ENCODE measurements around the gene NENF.

Gene NENF

DNA sequence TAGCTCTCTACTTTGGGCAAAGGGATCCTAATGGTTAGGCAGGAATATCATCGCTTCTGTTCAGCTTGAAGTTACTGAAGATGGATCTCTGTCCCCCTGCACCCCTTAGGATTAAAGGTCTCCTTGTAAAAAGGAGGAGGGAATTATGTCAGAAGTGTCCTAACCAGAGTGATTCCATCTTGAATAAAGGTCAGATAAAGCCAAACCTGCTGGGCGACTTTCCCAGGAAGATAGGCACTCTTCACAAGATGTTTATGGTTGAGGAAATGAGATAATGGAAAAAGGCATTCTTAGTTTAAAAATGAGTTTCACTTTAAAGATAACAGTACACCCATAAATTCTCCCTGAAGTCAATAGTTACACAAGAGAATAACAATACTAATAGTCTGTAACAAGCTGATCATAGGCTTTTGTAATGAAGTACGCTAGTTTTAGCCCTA, 1.7 kb upstream of the NENF start:
- in situ Hi-C loops (cut with HindIII; ENCODE audit: low sequenced_read_pairs) = no loop called here

DNA sequence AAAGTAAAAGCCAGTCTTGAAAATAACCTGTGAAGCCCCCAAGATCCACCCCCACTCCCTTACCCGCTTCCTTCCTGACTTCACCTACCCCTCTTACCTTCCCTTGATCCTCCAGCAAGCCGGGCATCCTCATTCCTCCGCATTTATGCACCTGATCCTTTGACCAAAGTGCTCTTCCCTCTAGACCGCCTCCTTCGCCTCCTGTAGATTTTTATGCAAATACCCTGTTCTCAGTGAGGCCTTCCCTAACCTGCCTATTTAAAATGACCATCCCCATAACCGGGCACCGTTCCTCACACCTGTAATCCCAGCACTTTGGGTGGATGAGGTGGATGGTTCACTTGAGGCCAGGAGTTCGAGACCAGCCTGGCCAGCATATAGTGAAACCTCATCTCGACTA, 1.1 kb upstream of the NENF start:
- in situ Hi-C loops (cut with HindIII; ENCODE audit: low sequenced_read_pairs) = no loop called here

DNA sequence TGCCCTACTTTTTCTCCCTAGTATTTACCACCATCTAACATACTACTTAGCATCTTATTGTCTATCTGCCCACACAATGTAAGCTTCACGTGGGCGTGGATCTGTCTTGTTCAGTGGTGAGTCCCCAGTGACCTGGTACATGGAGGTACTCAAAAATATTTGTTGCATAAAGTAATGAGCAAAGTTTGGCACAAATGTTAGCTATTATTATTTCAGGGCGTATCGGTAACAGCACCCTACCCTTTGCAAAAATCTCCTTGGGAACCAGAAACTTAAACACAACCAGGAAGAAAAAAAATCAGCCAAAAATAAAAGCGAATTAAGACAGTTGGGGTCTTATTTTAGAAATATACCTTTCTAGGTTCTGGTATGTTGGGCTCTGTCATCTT, 454 bp upstream of the NENF start:
- in situ Hi-C loops (cut with HindIII; ENCODE audit: low sequenced_read_pairs) = no loop called here

DNA sequence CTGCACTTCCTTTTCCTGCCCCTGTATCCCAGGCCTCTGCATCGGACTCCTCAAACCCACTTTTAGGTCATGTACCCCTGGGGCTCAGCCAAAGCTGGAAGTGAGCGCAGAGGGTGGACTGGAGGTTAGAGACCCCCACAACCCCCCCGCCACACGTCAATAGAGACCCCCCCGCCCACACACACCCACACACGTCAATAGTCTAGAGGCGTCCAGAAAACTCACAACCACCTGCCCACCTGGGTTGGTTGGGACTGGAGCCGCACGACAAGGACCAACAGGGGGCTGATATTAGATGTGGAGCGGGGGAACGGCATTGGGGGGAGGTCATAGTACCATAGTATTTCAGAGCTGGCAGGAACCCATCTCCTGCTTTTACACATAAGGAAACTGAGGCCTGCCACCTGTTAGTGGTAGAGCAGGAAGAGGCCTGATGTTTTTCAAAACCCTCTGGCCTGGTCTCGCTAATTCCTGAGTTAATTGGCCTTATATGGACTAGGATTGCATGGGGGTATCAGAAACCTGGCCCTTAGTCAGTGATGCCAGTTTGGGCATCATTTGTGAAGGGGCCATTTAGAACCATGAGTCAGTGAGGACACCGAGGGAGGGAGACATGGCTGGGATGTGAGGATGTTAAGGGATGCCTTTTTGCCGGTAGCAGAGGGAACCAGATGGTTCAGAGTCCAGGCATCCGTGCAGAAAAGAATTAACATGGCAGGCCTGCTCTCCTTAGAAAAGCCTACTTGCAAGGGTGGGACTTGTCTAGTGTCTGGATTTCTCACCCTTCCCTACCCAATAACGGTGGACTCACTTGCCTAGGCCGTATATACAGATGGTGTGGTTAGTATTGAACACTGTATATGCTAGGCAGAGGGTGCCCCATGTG, 1.1 kb downstream of the NENF start:
- in situ Hi-C loops (cut with HindIII; ENCODE audit: low sequenced_read_pairs) = no loop called here

DNA sequence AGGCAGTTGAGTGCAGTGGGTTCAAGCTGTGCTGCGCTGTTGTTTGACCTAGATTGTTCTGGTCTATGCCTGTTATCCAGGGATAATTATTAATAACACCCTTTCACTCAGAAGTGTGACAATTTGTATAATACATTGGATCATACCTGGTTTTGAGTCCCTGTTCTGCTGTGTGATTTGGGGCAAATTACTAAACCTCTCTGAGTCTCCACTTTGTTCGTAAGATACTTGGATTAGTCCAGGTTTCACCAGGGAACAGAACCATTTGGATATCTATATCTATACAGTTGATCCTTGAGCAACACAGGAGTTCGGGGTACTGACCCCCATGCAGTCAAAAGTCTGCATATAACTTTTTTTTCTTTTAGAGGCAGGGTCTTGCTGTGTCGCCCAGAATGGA, 2.3 kb downstream of the NENF start:
- in situ Hi-C loops (cut with HindIII; ENCODE audit: low sequenced_read_pairs) = no loop called here

DNA sequence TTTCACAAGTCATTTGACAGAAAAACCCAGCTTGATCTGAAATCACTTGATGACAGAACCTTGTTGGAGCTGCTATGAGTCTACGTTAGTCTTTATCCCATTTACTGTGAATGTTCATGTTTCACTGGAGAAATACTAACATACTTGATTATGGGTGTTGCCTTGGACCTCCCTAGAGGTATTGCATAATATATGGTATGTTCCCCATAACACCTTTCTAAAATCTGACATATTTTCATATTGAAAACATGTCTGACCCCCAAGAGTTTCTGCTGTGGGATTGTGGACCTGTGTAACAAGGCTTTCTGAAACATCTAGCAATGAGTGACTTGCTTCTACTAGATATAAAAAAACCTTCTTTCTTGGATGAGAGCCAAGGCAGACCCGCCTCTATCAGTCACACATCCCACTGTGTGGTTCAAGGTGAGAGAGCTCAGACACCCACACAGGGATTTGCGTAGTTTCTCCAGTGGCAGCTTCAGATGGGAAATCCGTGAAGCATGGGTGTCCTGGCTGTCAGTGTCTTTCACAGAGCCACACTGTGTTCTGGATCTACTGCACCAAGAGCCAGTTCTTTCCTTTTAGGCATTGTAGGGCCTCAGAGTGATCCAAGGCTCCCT, 4.6 kb downstream of the NENF start:
- in situ Hi-C loops (cut with HindIII; ENCODE audit: low sequenced_read_pairs) = no loop called here

DNA sequence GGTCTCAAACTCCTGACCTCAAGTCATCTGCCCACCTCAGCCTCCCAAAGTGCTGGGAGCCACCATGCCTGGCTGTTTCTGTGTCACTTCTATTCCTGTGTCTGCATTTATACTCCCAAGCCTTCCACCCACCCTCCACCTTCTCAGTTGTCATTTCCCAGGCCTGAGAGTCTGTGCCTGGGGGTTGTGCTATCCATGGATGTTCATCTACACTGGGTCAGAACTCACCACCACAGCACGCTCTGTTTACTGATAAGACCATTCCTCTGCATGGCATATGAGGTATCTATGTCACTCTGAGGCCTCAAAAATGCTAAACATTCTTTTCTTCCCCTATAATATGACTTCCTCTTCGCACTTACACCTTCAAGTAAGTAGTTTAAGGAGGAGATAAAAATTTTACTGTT, 6.1 kb downstream of the NENF start:
- in situ Hi-C loops (cut with HindIII; ENCODE audit: low sequenced_read_pairs) = no loop called here

DNA sequence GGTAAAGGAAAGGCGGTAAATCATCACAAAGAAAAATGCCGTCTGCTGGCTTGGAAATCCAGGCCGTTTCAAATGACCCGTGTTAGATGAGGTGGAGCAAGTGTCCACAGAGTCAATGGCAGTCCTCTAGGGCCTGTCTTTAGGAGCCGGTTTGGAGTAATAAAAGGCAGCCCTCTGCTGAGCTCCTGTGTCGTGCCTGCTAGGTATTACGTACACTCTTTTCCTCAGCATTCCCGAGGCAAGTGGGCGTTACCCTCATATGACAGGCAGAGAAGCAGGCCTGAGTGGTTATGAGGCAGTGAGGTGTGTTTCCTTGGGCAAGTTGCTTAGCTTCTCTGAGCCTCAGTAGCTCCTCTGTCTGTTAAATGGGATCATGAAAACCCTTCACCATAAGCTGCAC, 7.7 kb downstream of the NENF start:
- in situ Hi-C loops (cut with HindIII; ENCODE audit: low sequenced_read_pairs) = no loop called here

DNA sequence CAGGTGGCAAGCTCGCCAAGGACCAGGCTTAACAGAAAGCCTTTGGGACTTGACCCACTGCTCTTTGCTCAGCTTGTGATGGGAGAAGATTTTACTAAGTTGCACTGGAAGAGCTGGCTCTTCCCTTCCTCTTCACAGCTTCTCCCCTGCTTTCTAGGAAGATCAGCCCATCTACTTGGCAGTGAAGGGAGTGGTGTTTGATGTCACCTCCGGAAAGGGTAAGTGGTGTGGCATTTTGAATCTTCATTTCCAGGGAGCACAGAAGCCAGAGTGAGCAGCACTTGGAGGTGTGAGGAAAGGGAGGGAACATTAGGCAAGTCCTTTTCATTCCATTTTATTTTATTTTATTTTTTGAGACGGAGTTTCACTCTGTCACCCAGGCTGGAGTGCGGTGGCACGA, 9.7 kb downstream of the NENF start:
- in situ Hi-C loops (cut with HindIII; ENCODE audit: low sequenced_read_pairs) = no loop called here

DNA sequence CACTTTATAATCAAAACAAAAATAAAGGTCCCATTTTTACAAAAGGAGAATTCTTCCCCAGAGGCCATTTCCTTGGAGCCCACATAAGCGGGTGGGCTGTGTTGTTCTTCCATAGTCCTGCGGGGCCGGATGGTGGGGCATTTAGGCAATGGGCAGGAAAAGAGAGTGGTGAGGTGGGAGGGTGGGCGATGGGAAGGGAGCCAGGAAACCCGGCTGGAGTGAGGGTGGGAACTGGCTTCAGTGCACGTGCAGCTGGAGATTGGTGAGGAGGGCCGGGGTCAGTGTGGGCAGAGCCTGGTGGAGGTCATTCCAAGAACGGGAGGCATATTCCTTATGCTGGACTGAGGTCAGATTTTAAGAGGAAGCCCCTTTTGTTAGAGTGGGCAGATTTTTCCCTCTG, 13.6 kb downstream of the NENF start:
- in situ Hi-C loops (cut with HindIII; ENCODE audit: low sequenced_read_pairs) = no loop called here

DNA sequence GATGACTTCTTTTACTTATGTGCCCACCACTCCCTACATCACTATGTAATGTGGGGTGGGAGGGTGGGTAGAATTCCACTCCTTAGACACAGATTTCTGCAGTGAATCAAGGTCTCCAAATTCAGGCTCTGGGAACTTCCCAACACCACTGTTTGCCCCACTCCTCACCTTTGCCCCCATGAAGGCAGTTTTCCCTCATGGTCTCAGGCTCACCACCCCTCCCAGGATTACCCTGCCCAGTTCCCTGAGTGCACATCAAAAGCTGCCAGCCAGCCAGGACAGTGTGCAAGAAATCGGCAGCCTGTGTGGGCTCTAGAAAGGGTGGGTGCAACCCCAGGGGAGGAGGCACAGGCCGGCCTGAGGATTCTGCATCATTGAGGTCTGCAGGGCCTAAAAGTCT, 14.8 kb downstream of the NENF start:
- in situ Hi-C loops (cut with HindIII; ENCODE audit: low sequenced_read_pairs) = no loop called here

DNA sequence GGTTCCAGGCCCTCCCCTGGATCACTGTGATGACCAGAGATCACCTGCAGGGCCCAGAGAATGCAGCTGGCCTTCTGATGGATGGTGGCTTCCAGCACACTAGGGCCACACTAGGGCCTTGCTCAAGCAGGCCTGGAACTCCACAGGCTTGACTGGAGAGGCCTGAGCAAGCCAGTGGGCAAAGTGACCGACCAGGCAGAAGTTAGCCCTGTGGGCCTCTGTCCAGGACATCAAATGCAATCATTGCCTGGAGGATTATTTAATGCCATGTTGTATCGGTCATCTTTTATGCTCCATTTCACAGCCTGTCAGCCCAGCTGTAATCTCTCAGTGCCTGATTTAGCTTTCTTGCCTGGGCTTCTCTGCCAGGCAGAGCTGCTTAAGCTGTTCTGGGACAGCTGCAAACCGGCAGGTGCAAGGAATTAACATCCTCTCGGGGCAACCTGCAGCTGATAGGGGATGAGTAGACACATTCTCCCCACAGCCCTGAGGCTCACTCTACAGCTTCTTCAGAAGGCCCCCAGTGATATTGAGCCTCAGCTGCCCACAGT, 17.7 kb downstream of the NENF start:
- in situ Hi-C loops (cut with HindIII; ENCODE audit: low sequenced_read_pairs) = loop anchor here (25.0 kb wide), 1 partner anchor 363 kb away; no protein-coding TSS in a partner anchor

DNA sequence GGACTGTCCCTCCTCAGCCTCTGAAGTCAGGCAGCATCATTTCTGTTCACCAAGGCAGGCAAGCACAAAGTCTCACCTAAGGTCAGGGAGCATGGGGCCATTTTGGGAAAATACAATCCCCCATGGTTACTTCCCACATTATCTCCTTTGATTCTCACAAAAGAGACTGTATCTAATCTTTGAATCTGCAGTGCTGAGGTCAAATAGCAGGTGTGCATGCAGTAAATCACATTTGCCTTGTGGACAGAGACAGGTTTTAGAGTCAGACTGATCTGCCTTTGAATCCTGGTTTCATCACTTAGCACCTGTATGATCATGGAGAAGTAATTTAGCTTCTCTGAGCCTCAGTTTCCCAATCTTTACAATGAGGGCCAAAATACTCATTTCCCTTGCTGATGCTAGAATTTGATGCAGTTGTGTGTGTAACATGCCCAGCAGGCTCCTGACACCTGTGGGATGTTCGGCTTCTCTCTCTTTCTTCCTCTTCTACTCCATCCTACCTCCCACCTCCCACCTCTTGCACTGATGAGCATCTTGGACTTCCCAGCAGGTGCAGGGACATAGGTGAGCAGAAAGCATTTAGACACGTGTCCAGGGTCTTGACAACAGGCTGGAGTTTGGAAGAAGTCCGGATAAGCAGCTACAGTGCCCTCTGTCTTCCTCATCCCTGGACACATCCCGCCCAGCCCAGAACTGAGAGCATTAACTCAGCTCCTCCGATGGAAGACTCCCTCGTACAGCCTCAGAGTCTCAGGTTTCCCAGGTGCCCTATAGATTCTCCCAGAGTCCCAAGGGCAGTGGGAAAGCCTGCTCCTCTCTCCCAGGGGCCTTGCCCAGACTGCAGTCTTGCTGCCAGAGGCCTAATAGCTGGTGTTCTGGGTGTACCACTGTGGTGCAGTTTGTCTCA, 18.9 kb downstream of the NENF start:
- in situ Hi-C loops (cut with HindIII; ENCODE audit: low sequenced_read_pairs) = loop anchor here (25.0 kb wide), 1 partner anchor 364 kb away; no protein-coding TSS in a partner anchor

DNA sequence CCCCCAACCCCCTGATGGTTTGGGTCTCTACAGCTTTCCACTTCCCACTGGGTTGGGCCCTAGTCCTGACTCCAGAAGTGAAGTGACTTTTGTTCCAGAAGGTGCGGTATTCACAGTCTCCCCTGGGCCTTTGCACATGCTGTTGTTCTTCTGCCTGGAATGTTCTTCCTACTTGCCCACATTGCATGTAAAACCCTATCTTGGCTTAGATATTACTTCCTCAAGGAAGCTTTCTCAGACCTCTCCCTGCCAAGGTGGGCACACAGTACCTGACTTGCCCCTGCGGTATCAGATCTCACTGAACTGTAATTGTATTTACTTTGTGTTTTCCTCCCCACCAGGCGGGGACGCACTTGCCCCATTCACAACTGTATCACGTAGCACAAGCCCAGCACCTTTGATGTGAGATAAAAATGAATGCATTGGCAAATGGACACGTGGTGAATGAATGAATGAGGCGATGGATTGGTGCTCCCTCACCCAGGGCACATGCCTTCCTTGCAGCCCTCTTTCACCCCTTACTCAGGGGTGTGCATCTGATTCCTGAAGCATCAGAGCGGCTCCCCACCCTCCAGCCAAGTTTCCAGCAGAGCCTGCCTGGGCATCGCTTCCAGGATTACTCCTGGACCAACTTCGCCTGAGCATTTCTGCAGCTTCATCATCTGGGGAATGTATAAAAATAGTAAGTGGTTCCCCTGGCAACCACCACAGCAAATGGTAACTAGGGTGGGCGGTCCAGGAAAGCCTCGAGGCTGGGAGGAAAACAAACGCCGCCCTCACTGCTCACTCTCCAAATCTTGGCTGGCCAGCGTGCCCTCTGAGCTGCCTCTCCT, 19.8 kb downstream of the NENF start:
- in situ Hi-C loops (cut with HindIII; ENCODE audit: low sequenced_read_pairs) = loop anchor here (25.0 kb wide), 1 partner anchor 365 kb away; no protein-coding TSS in a partner anchor

DNA sequence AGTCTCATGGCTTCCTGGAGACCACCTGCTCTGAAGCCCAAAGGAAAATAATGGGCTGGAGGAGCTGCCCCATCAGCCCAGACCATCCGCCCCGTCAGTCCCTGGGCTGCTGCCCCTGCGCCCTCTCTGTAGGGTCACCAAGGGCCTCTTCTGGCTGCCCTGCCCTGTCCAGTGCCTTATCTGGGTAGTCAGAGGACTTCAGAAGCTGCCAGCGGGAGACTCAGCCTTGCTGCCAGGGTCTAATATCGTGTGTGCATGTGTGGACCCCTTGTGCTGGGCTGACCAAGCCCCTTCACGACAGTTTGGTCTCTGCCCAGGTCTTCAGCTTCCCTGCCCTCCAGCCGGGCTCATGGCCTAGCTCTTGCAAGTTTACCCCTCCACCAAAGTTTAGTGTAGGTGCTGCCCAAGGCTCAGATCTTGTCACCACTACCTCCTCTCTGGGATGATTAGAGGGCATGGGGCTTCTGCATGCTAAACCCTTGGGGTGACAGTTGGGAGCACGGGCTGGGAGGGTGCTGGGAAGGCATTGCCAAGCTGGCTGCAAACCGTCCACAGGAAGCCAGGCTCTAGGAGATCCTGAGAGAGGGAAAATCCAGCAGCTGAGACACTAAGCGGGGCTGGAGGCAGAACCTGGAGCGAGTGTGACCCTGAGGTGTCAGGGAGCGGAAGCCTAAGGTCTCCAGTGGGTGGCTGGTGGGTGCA, 20.6 kb downstream of the NENF start:
- in situ Hi-C loops (cut with HindIII; ENCODE audit: low sequenced_read_pairs) = loop anchor here (25.0 kb wide), 1 partner anchor 366 kb away; no protein-coding TSS in a partner anchor

DNA sequence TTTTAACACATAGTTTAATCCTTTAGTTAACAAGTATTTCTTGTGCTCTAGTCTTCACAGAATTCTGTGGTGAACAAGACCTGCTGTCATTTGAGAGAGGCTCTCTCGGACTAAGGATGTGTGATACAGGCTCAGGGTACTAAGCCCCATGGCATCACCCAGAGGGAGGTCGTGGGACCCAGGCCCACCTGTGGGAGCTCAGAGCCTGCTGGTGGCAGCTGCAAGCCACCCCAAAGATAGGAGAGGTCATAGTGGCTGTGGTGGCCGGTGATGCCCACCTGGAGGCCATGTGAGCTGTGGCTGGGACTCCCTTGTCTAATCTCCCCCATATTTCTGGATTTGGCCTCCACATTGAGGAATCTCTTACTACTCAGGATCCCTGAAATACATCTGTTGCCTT, 22.0 kb downstream of the NENF start:
- in situ Hi-C loops (cut with HindIII; ENCODE audit: low sequenced_read_pairs) = loop anchor here (25.0 kb wide), 1 partner anchor 367 kb away; no protein-coding TSS in a partner anchor

DNA sequence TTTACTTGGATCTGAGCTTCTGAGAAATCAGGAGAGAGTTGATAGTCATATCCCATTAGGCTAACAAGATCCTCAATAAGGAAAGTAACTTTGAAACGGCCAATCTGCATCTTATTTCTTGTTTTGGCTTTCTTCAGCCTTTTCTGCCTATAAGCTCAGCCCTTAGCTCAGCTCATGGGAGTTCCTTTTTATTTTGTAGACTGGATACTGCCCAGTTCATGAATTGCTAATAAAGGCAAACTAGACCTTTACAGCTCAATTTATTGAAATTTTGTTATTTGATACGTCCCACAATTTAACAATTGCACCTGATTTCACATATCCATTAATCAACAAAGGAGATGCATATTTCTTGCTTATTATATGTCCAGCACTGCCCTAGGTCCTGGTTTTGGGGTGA, 22.7 kb downstream of the NENF start:
- in situ Hi-C loops (cut with HindIII; ENCODE audit: low sequenced_read_pairs) = loop anchor here (25.0 kb wide), 1 partner anchor 368 kb away; no protein-coding TSS in a partner anchor

DNA sequence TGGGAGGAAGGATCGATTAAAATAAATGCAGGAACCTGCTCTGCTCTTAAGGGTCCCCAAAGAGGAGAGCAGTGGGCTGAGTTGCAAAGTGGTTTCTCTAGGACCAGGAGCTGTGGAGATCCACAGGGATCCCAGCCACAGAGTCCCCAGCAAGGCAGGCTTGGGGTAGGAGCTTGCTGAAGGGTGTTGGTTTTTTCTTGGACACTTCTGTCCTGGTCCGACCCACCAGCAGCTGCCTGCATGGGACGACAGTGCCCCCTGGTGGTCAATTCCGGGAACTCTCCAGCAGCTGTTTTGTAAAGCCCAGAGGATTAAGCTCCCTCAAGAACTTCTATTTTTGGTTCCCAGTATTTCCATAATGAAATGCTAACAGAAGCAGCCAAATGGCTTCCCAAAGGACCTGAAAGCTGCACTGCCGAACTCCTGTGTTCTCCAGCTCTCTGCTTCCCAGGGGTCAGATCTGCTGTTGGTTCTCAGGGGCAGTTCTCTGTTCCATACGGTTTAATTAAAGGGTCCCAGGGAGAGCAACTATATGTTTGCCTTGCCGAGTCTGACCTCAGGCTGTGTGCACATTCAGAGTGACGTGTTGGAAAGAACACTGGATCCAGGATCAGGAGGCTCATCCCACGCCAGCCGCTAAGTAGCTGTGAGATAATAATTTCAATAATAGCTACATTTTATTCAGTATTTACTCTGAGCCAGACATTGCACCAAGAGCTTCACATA, 23.2 kb downstream of the NENF start:
- in situ Hi-C loops (cut with HindIII; ENCODE audit: low sequenced_read_pairs) = loop anchor here (25.0 kb wide), 1 partner anchor 369 kb away; no protein-coding TSS in a partner anchor
